Measurements from ENCODE around the gene PRKD2.
"Not testable (repeated sequence)": the region's sequence is repeated elsewhere in the genome, so short reads cannot be mapped to it uniquely, and the experiment has no call there.

PRKD2 gene

DNA sequence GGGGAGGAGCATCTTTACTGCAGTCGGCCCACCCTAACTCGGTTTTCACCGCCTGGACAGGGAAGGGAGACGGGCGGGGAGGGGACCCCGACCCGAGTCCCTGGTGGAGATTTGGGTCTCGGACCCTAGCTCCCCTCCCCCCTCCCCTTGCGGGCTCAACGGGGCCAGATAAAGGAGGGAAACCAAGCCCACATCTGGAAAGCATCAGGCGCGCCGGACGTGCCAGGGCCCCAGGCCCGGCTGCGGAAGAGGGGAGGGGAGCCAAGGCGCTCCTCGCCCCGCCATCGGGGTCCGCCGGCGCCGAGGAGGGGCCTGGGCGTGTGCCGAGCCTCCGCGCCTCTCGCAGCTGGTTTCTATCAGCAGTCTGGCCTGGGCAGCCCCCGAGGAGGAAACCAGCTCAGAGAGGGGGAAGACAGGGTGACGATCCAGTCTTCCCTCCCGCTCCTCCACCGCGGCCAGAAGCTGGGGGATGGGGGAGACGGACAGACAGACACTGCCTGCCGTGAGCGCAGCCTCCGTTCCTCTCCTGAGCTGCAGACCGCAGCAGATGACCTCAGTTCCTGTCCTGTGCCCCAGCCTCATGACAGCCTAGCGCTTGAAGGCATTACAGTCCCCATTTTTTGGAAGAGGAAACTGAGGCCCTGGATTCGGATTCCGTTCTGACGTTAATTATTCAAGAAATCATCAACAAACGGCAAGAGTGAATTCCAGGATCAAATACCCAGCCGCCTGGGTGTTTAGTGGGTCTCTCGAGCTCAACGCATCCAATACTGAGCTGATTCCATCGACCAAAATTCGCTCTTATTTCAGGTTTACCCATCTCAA lies 77.3 kb downstream of the PRKD2 start:
- no peak overlapping the region for H3K27ac ChIP-seq
- no peak for DNase-seq (ENCODE audit: low read depth, low spot score)

- no peak for DNase-seq (ENCODE audit: low read depth, low spot score)
- H3K27ac ChIP-seq: no peak overlapping the region
Observed at GRCh38 chr19:46637224-46637623, 79.7 kb downstream of the PRKD2 start.

DNA sequence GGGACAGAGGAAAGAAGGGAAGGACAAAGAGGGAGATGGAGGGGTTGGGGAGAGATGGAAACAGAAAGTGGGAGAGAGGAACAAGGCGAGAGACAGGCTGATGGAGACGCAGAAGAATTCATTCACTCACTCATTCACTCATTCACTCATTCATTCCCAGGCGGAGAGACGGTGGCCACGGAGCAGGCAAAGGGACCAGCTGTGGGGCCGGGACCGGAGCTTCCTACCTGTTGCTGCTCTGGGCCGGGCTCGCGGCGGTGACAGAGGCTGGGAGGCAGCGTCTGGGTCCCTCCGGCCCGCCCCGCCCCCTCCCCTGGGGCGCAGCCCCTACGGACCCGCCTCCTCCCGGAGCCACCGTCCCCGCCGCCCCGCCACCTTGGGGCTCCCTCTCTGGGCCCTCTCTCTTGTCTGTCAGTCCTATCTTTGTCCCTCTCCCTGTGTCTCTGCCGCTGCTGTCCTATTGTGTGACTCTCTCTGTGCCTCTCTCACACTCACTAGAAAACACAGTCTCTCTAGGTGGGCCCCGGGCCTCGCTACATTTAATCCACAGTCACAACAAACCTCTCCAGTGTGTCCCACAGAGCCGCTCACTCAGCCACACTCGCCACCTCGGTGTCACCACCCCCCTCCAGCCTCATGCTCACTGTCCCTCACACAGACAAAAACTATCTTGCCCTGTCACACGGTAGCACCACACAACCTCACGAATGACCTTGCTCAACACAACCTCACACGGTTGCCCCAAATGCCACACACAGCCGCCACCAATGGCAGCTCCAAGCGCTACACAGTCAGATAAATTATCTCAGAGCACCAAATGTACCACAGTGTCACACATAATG lies 80.8 kb downstream of the PRKD2 start, which contains the start of gene GNG8:
GNG8 (minus strand) TSS at position 283 of the 842 bp plus-strand sequence. CDS start 1,520 bp downstream, outside the sequence.
- H3K27ac ChIP-seq: no peak within 1 kb of the TSS

GRCh38 chr19:46634656-46635218 lies 82.2 kb downstream of the PRKD2 start:
- no peak overlapping the region for H3K27ac ChIP-seq
- no peak for DNase-seq (ENCODE audit: low read depth, low spot score)

More for the DNA sequence above, 80.8 kb downstream of the PRKD2 start, which contains the start of gene GNG8:
- DNase-seq (ENCODE audit: low read depth, low spot score): no peak

DNA sequence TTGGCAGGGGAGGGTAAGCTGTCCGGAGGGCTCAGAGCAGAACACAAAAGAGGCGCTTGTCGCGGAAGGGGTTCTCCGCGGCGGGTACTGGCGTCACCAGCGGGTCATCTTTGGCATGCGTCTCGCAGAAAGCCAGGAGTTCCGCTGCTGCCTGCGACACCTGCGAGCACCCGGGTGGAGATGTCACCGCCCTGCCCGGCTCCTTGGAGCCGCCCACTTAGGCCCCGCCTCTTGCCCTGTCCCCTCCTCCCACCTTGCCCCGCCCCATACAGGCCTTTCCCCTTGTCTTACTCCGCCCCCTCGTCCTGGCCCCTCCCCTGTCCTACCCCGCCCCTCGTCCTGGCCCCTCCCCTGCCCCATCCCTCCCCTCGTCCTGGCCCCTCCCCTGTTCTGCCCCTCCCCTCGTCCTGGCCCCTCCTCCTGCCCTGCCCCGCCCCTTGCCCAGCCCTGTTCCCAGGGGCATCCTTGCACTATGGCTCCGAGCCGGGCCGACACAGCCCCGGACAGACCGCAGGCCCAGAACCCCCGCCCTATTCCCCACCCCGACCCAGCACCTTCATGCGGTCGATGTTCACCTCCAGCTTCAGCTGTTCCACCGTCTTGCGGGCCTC lies 82.8 kb downstream of the PRKD2 start:
- peak; percentile 48 for DNase-seq (ENCODE audit: low read depth, low spot score)
- H3K27ac ChIP-seq: no peak overlapping the region

GRCh38 chr19:46633130-46633529 lies 83.8 kb downstream of the PRKD2 start:
- no peak overlapping the region for H3K27ac ChIP-seq

GRCh38 chr19:46631481-46631880 lies 85.4 kb downstream of the PRKD2 start:
- DNase-seq (ENCODE audit: low read depth, low spot score): no peak
- no peak overlapping the region for H3K27ac ChIP-seq

More at GRCh38 chr19:46633130-46633529, 83.8 kb downstream of the PRKD2 start:
- DNase-seq (ENCODE audit: low read depth, low spot score): no peak

- H3K27ac ChIP-seq: no peak overlapping the region
- DNase-seq (ENCODE audit: low read depth, low spot score): no peak
Observed at GRCh38 chr19:46630586-46631205, 86.2 kb downstream of the PRKD2 start.

DNA sequence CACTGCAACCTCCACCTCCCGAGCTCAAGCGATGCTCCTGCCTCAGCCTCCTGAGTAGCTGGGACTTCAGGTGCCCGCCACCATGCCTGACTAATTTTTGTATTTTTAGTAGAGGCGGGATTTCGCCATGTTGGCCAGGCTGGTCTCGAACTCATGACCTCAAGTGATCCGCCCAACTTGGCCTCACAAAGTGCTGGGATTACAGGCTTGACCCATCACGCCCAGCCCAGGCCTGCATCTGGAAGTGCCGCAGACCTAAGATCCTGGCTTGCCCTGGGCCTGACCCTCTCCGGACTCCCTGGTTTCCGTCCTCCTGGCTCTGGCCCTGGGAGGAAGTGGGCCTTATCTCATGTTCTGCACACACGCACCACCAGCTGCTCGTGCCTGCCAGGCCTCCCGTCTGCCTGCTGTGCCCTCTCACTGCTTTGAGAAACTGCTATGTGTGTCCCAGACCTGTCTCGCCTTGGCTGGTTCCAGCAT lies 87.3 kb downstream of the PRKD2 start:
- DNase-seq (ENCODE audit: low read depth, low spot score): no peak
- H3K27ac ChIP-seq: no peak overlapping the region

GRCh38 chr19:46628970-46629369 lies 87.9 kb downstream of the PRKD2 start:
- H3K27ac ChIP-seq; DNase-seq (ENCODE audit: low read depth, low spot score): not testable (repeated sequence)

DNA sequence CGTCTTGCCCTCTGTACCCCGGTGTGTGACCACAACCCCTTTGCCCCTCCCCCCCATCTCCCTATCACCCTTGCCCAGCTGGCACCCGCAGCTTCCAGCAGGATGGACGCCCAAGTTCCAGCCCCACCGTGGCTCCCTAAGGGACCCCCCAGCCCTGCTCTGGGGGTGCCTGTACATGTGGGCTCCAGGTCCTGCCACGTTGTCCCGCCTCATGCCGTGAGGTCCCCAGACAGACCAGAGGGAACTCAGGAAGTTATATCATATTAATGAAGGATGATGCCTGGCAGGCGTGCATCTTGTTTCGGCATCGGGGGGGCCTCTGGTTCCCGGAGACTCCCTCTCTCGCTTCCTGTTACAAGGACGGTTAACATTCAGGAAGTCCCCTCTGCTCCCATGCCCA lies 90.5 kb downstream of the PRKD2 start:
- no peak overlapping the region for H3K27ac ChIP-seq
- no peak for DNase-seq (ENCODE audit: low read depth, low spot score)

DNA sequence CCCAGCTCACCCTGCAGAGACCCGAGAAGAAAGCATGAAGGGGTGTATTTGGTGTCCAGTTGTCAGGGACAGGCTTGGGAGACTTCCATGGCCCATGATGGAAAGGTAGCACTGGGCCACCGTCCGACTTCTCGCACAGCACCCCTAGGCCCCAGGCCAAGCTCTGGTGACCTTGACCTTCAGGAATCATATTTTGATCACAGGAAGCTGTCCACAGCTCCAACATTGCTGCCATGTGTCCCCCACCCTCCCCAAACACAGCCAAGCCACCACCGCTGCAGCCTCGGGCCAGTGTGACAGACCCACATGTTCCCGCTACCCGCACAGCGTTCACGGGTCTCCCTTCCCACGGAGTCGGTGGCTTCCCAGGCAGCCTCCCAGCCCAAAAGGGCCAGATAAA lies 91.2 kb downstream of the PRKD2 start:
- no peak overlapping the region for H3K27ac ChIP-seq
- DNase-seq (ENCODE audit: low read depth, low spot score): no peak

GRCh38 chr19:46624958-46625661 lies 91.8 kb downstream of the PRKD2 start, which contains the start of gene PTGIR:
PTGIR (minus strand) TSS chr19:46625089; CDS start chr19:46624225, 864 bp downstream.
- no peak for DNase-seq (ENCODE audit: low read depth, low spot score)

More at GRCh38 chr19:46624958-46625661, 91.8 kb downstream of the PRKD2 start, which contains the start of gene PTGIR:
- H3K27ac ChIP-seq: no peak within 1 kb of the TSS
